NCI-H446 (cell line): Measurements from ENCODE around the gene RACK1.

Experiments used
- DNase-seq, 2 experiments: peaks; one replicate each; lab custom pipeline; 2025; lab: John Stamatoyannopoulos, UW

The RACK1 gene

GRCh38 chr5:181233801-181234454 is 9.8 kb downstream of the RACK1 start:
- no peak for DNase-seq

GRCh38 chr5:181233088-181233800 is 10.5 kb downstream of the RACK1 start:
- DNase-seq = no peak

GRCh38 chr5:181232593-181232992 is 11.1 kb downstream of the RACK1 start:
- DNase-seq = no peak

- no peak for DNase-seq
These were observed 12.3 kb downstream of the RACK1 start for GRCh38 chr5:181231432-181231831.

- no peak for DNase-seq
These were observed 13.2 kb downstream of the RACK1 start for GRCh38 chr5:181230551-181230950.

GRCh38 chr5:181229996-181230395 is 13.7 kb downstream of the RACK1 start:
- DNase-seq = no peak

GRCh38 chr5:181224390-181225229 is 19.1 kb downstream of the RACK1 start:
- no peak for DNase-seq

- DNase-seq = no peak
These were observed 19.8 kb downstream of the RACK1 start for GRCh38 chr5:181223729-181224389.

GRCh38 chr5:181223058-181223728 is 20.5 kb downstream of the RACK1 start, which contains the start of gene TRIM41:
Gene TRIM41 (plus strand): TSS chr5:181223281. CDS start chr5:181224000, 719 bp downstream.
- DNase-seq = no peak

- DNase-seq = no peak
These were observed 21.1 kb downstream of the RACK1 start for GRCh38 chr5:181222630-181223057.

- DNase-seq = no peak
These were observed 21.7 kb downstream of the RACK1 start for GRCh38 chr5:181221792-181222629.

GRCh38 chr5:181221105-181221791 is 22.5 kb downstream of the RACK1 start:
- DNase-seq = no peak

- DNase-seq = no peak
These were observed 23.6 kb downstream of the RACK1 start for GRCh38 chr5:181220178-181220515.

- no peak for DNase-seq
These were observed 24.2 kb downstream of the RACK1 start for GRCh38 chr5:181219262-181220177.

- no peak for DNase-seq
These were observed 24.9 kb downstream of the RACK1 start for GRCh38 chr5:181218795-181219124.

GRCh38 chr5:181217803-181218062 is 26.0 kb downstream of the RACK1 start:
- DNase-seq = no peak

- DNase-seq = no peak
These were observed 26.4 kb downstream of the RACK1 start for GRCh38 chr5:181217111-181217802.
